ENCODE results near the gene CCDC68.
"Not testable (repeated sequence)": the region's sequence is repeated elsewhere in the genome, so short reads cannot be mapped to it uniquely, and the experiment has no call there.

CCDC68 gene

GRCh38 chr18:54875063-54875462 lies 84.2 kb downstream of the CCDC68 start:
- DNase-seq (ENCODE audit: low read depth) = no peak

- DNase-seq (ENCODE audit: low read depth) = no peak
These were observed 85.4 kb downstream of the CCDC68 start for GRCh38 chr18:54873884-54874255.

- DNase-seq (ENCODE audit: low read depth) = no peak
These were observed 86.6 kb downstream of the CCDC68 start for GRCh38 chr18:54872681-54873080.

- no peak for DNase-seq (ENCODE audit: low read depth)
These were observed 88.0 kb downstream of the CCDC68 start for GRCh38 chr18:54871231-54871630.

- DNase-seq (ENCODE audit: low read depth) = no peak
These were observed 92.1 kb downstream of the CCDC68 start for GRCh38 chr18:54867131-54867530.

GRCh38 chr18:54860941-54861340 lies 98.3 kb downstream of the CCDC68 start:
- DNase-seq (ENCODE audit: low read depth) = no peak

- DNase-seq (ENCODE audit: low read depth) = no peak
These were observed 99.4 kb downstream of the CCDC68 start for GRCh38 chr18:54859667-54860421.

- no peak for DNase-seq (ENCODE audit: low read depth)
These were observed 101.8 kb downstream of the CCDC68 start for GRCh38 chr18:54857499-54857898.

GRCh38 chr18:54856105-54856646 lies 103.1 kb downstream of the CCDC68 start:
- no peak for DNase-seq (ENCODE audit: low read depth)

GRCh38 chr18:54855050-54855449 lies 104.2 kb downstream of the CCDC68 start:
- not testable (repeated sequence) for DNase-seq (ENCODE audit: low read depth)

- no peak for DNase-seq (ENCODE audit: low read depth)
These were observed 106.2 kb downstream of the CCDC68 start for GRCh38 chr18:54852780-54853675.

Measured in GM04503 (cell line).